GM12878 (cell line): ENCODE data around the gene C2CD4D. TPM values are rescaled to one million over a fixed set of nuclear protein-coding genes. Genes with fewer than 3 reads are reported as not detected.
A peak's percentile ranks its signal among the peaks of the same experiment; 100 is the strongest.

Experiments used
- CREM ChIP-seq: IDR thresholded peaks from 2 replicates; pipeline ENCODE4 v1.6.1; 2014; ENCODE audit warnings: antibody characterized with exemption, low read depth
- MEF2A ChIP-seq: IDR thresholded peaks from 2 replicates; pipeline ENCODE4 v1.6.1; 2011; ENCODE audit warnings: low read depth, mild to moderate bottlenecking, low read length, moderate library complexity; ENCODE audit not compliant: insufficient read depth
- PML ChIP-seq: IDR thresholded peaks from 2 replicates; pipeline ENCODE4 v1.6.1; 2012; ENCODE audit warnings: low read length, inconsistent platforms
- POLR2AphosphoS2 ChIP-seq: IDR thresholded peaks from 2 replicates; pipeline ENCODE4 v1.6.1; 2011; ENCODE audit warnings: low read depth, mild to moderate bottlenecking, low read length, improper control_type of control experiment, moderate library complexity
- PRDM15 ChIP-seq: fragments of 450-650 bp; formaldehyde crosslinking; IDR thresholded peaks from 2 replicates; pipeline ENCODE4 v1.4.0; 2020; ENCODE audit warnings: mild to moderate bottlenecking, moderate library complexity
- RCOR1 ChIP-seq: conservative IDR thresholded peaks from 2 replicates; pipeline ENCODE4 v1.6.1; 2012; ENCODE audit warnings: low read depth, low read length, improper control_type of control experiment
- SMC3 ChIP-seq: IDR thresholded peaks from 2 replicates; pipeline ENCODE4 v1.6.1; 2011; ENCODE audit warnings: low read length, improper control_type of control experiment, borderline replicate concordance
- SREBF1 ChIP-seq: IDR thresholded peaks from 2 replicates; pipeline ENCODE4 v1.6.1; 2012; ENCODE audit warnings: mild to moderate bottlenecking, low read length
- SRF ChIP-seq, 2 experiments: IDR thresholded peaks; 2 replicates each; pipeline ENCODE4 v1.6.1; 2011; ENCODE audit warnings: low read depth in 2 of 2, low read length in 2 of 2, mild to moderate bottlenecking in 1 of 2, moderate library complexity in 1 of 2
- TAF1 ChIP-seq: IDR thresholded peaks from 2 replicates; pipeline ENCODE4 v1.6.1; 2011; ENCODE audit warnings: mild to moderate bottlenecking, low read depth, low read length, borderline replicate concordance
- ZNF217 ChIP-seq: fragments of 450-650 bp; IDR thresholded peaks from 2 replicates; pipeline ENCODE4 v1.6.1; 2017; ENCODE audit warnings: antibody characterized with exemption, mild to moderate bottlenecking
- ZZZ3 ChIP-seq: IDR thresholded peaks from 2 replicates; pipeline ENCODE4 v1.6.1; 2011; ENCODE audit warnings: low read depth; ENCODE audit not compliant: control insufficient read depth, insufficient read length
- polyA plus RNA-seq, 11 experiments: library from polyadenylated mRNA; depleted of rRNA in 4 of 11; unstranded in 6 of 11; stranded (reverse) in 5 of 11; fragments of >200 nt; fragmentation: Nextera tagmentation in 4 of 11; fragmentation: Illumina TruSeq in 1 of 11; extraction: Ambion mirVana in 4 of 11; extraction: Trizol in 1 of 11; gene quantifications; 1 replicate in 1 of 11; 2 replicates in 10 of 11; pipeline versions ENCODE4 v1.2.1 to v1.2.3, GENCODE V29; 2011 to 2016; ENCODE audit warnings: inconsistent platforms in 2 of 11, missing spikeins in 2 of 11, low read depth in 1 of 11
- total RNA-seq, 4 experiments: library from RNA; depleted of rRNA in 3 of 4; stranded (reverse); fragments of >200 nt in 3 of 4; fragmentation: Illumina TruSeq in 1 of 4; extraction: Trizol in 1 of 4; gene quantifications; 2 replicates each; pipeline versions ENCODE4 v1.2.1 to v1.2.3, GENCODE V29; 2013 to 2021
- TF ChIP-seq, protein P1 (sequence below): fragments of 450-650 bp; formaldehyde crosslinking; IDR thresholded peaks from 2 replicates; pipeline ENCODE4 v1.5.0; 2022; ENCODE audit warnings: mild to moderate bottlenecking, missing genetic modification characterization

C2CD4D gene
- total and polyA plus RNA-seq, 10 of the 15 experiments (the other 5 are each of a cell fraction or from before 2014, with no cell fraction given), result 0.03 to 0.67 (median 0.13) TPM; not detected in 4

GRCh38 chr1:151790940-151791651, 48.5 kb downstream of the C2CD4D start (continued):
- no peak for TF ChIP-seq PRDM15 (CRISPR knock-in tag)
- TF ChIP-seq SREBF1, result no peak
- TF ChIP-seq SRF (IDR thresholded peaks at IDR 0.05; ENCODE audit: low read depth in 2 of 2, low read length in 2 of 2), result no peak
- TF ChIP-seq ZNF217, result no peak
- no peak for TF ChIP-seq POLR2AphosphoS2
- TF ChIP-seq CREM, result 0 out of 2 replicates have a peak, but pooled peaks have one; percentile 1
- no peak for TF ChIP-seq MEF2A
- TF ChIP-seq, protein P1, sequence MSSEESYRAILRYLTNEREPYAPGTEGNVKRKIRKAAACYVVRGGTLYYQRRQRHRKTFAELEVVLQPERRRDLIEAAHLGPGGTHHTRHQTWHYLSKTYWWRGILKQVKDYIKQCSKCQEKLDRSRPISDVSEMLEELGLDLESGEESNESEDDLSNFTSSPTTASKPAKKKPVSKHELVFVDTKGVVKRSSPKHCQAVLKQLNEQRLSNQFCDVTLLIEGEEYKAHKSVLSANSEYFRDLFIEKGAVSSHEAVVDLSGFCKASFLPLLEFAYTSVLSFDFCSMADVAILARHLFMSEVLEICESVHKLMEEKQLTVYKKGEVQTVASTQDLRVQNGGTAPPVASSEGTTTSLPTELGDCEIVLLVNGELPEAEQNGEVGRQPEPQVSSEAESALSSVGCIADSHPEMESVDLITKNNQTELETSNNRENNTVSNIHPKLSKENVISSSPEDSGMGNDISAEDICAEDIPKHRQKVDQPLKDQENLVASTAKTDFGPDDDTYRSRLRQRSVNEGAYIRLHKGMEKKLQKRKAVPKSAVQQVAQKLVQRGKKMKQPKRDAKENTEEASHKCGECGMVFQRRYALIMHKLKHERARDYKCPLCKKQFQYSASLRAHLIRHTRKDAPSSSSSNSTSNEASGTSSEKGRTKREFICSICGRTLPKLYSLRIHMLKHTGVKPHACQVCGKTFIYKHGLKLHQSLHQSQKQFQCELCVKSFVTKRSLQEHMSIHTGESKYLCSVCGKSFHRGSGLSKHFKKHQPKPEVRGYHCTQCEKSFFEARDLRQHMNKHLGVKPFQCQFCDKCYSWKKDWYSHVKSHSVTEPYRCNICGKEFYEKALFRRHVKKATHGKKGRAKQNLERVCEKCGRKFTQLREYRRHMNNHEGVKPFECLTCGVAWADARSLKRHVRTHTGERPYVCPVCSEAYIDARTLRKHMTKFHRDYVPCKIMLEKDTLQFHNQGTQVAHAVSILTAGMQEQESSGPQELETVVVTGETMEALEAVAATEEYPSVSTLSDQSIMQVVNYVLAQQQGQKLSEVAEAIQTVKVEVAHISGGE (CRISPR knock-in tag), result no peak
- no peak for TF ChIP-seq SMC3
- TF ChIP-seq RCOR1, result no peak
- TF ChIP-seq PML, result no peak
- TF ChIP-seq TAF1, result no peak
- no peak for TF ChIP-seq ZZZ3
